HepG2 (cell line): ENCODE results near the gene BTG1. TPM values are rescaled to one million over a fixed set of nuclear protein-coding genes. Genes with fewer than 3 reads are reported as not detected.

ENCODE experiments used
- ATAC-seq: fragments of 200-7000 bp; cut with Tn5 transposase; 3 replicates; pipeline ENCODE4 v1.9.1; 2020; ENCODE audit warnings: mild to moderate bottlenecking, moderate library complexity
- BruUV-seq: library from RNA; stranded (reverse); fragments of 400-500 nt; replicated peaks from 2 replicates; lab custom pipeline; 2021; lab: Mats Ljungman, UMichigan
- CTCF ChIA-PET: fragments of 300-600 bp; formaldehyde crosslinking; extraction: SDS; loops from one replicate; lab custom pipeline; 2021; ENCODE audit warnings: low total read pairs, inconsistent platforms, low intra/inter-chr PET ratio; lab: Yijun Ruan, JAX
- POLR2A ChIA-PET: fragments of 350-600 bp; sonication (Branson Sonifier 250); formaldehyde crosslinking; loops from one replicate; lab custom pipeline; 2020; ENCODE audit warnings: antibody characterized with exemption, inconsistent platforms; lab: Yijun Ruan, JAX
- DNase-seq: peaks from one replicate; pipeline ENCODE4 v3.0.0-alpha.2; 2015; ENCODE audit warnings: low spot score
- FAIRE-seq: peaks from 3 replicates; lab custom pipeline; 2011; peaks lifted over from hg19 to GRCh38; lab: Jason Lieb, UNC
- H2AFZ ChIP-seq: one replicate; pipeline ENCODE4 v1.6.1; 2011; ENCODE audit warnings: low read length, inconsistent platforms
- H3K27ac ChIP-seq: fragments of 300-600 bp; 3 replicates; pipeline ENCODE4 v1.8.0; 2011; ENCODE audit warnings: mixed run types, mild to moderate bottlenecking, mixed read lengths, low read length, inconsistent platforms; ENCODE audit not compliant: insufficient read depth; ENCODE audit errors: extremely low read length
- H3K27me3 ChIP-seq, 2 experiments: fragments of 200-600 bp in 1 of 2; 2 replicates in 1 of 2; 3 replicates in 1 of 2; pipeline versions ENCODE4 v1.6.0 to v1.8.0; 2011; ENCODE audit warnings: low read length in 2 of 2, mild to moderate bottlenecking in 2 of 2, moderate library complexity in 2 of 2, inconsistent platforms in 1 of 2; ENCODE audit not compliant: insufficient read depth in 2 of 2, control insufficient read depth in 1 of 2
- H3K36me3 ChIP-seq, 2 experiments: fragments of 200-600 bp in 1 of 2; replicated peaks in 1 of 2; 2 replicates in 1 of 2; 3 replicates in 1 of 2; pipeline versions ENCODE4 v1.5.1 to v1.8.0; 2011; ENCODE audit warnings: low read length in 2 of 2, inconsistent platforms in 1 of 2; ENCODE audit not compliant: insufficient read depth in 2 of 2, control insufficient read depth in 1 of 2
- H3K4me1 ChIP-seq: 2 replicates; pipeline ENCODE4 v1.5.1; 2012; ENCODE audit warnings: low read length, inconsistent platforms; ENCODE audit not compliant: insufficient read depth
- H3K4me2 ChIP-seq: 2 replicates; pipeline ENCODE4 v1.6.0; 2011; ENCODE audit warnings: low read depth, low read length, inconsistent platforms
- H3K4me3 ChIP-seq, 3 experiments: fragments of 200-600 bp in 1 of 3; sonication (generic), shearing (Covaris generic) in 1 of 3; replicated peaks in 1 of 3; 2 replicates each; pipeline ENCODE4 v1.5.1; 2011 to 2016; ENCODE audit warnings: low read length in 3 of 3, inconsistent platforms in 2 of 3, low read depth in 2 of 3, mild to moderate bottlenecking in 2 of 3, control low read depth in 1 of 3, mixed read lengths in 1 of 3; ENCODE audit not compliant: insufficient read depth in 1 of 3
- H3K79me2 ChIP-seq: one replicate; pipeline ENCODE4 v1.6.1; 2011; ENCODE audit warnings: low read length, inconsistent platforms; ENCODE audit not compliant: insufficient read depth
- H3K9ac ChIP-seq: 2 replicates; pipeline ENCODE4 v1.6.0; 2011; ENCODE audit warnings: mild to moderate bottlenecking, low read depth, low read length, inconsistent platforms; ENCODE audit not compliant: insufficient read depth
- H3K9me3 ChIP-seq: 2 replicates; pipeline ENCODE4 v1.5.1; 2012; ENCODE audit warnings: mild to moderate bottlenecking, low read length
- H4K20me1 ChIP-seq: 2 replicates; pipeline ENCODE4 v1.6.0; 2011; ENCODE audit warnings: inconsistent platforms, mild to moderate bottlenecking, low read length, moderate library complexity; ENCODE audit not compliant: insufficient read depth
- PHF21A ChIP-seq: sonication (generic); formaldehyde crosslinking; IDR thresholded peaks from 2 replicates; pipeline ENCODE4 v1.5.0; 2020; ENCODE audit warnings: mild to moderate bottlenecking, missing genetic modification reagents
- WGBS: methylation state at CpG from one replicate; pipeline ENCODE4 v1.1.6; 2017; ENCODE audit warnings: low lambda C conversion rate; 5-methylcytosine and 5-hydroxymethylcytosine counted together
- in situ Hi-C: cut with HindIII; loops from 2 replicates; pipeline ENCODE4 v1.10.0; 2017; ENCODE audit warnings: low pct_unique_long_range_greater_than_20kb; ENCODE audit not compliant: extremely low pct_ligation_motif_present
- intact Hi-C: fragments of 100-400 bp; cut with micrococcal nuclease; formaldehyde crosslinking; loops from one replicate; pipeline ENCODE4 v1.10.0; 2022; ENCODE audit not compliant: unreplicated experiment
- polyA plus RNA-seq, 8 experiments: library from polyadenylated mRNA; depleted of rRNA in 3 of 8; stranded (reverse) in 7 of 8; unstranded in 1 of 8; fragments of >200 nt; fragmentation: Illumina TruSeq in 4 of 8; extraction: Trizol in 4 of 8; gene quantifications; 2 replicates each; pipeline versions ENCODE4 v1.2.1 to v1.2.3, GENCODE V29; 2011 to 2016; ENCODE audit warnings: low read depth in 4 of 8, missing spikeins in 1 of 8, mixed read lengths in 1 of 8; ENCODE audit not compliant: insufficient read depth in 1 of 8
- total RNA-seq, 5 experiments: library from RNA; depleted of rRNA; stranded (reverse); fragments of >200 nt; fragmentation: Illumina TruSeq; extraction: Trizol; gene quantifications; 2 replicates each; pipeline ENCODE4 v1.2.3, GENCODE V29; 2016; ENCODE audit warnings: low read depth in 1 of 5
- TF ChIP-seq, protein P1 (sequence below): sonication (generic); formaldehyde crosslinking; IDR thresholded peaks from 2 replicates; pipeline ENCODE4 v1.4.0; 2020; ENCODE audit warnings: missing genetic modification reagents, borderline replicate concordance

BTG1 gene
- total and polyA plus RNA-seq, 2 of the 13 experiments (the other 11 are each of a cell fraction or from before 2014, with no cell fraction given) = 7.5 to 16.7 TPM

DNA sequence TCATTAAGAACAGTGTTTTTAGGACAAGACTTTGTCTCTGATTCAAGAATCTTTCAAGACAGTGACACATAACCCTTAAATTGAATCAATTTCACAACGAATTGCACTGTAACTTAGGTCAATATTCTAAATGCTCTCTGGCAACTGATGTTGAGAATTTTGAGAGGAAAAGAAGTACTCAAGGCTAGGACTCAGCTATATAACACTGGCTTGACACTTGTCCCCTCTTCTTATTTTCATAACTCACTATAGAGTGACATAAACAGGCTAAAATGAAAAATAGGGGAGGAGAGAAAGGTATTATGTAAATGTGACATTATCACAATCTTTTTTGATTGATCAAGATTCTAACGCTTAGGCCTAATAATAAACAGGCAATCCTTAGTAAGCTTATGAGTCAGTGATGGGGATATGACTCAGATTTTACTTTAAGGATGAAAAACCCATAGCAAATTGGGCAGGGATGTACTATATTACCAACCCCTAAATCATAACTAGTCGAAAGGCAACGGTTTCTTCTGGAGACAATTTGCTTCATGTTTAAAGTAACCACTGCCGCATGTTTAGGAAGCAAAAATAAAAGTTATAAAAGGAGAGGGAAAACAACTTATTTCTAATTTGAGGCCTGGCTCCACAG, 10.9 kb downstream of the BTG1 start:
- peaks cover 13% of the 10 kb centered on the region for H3K79me2 ChIP-seq
- FAIRE-seq (no peak), DNase-seq (no peak), ATAC-seq (no peak)
- no peak overlapping the region for H3K4me3 ChIP-seq
- peaks cover 12% of the 10 kb centered on the region for H4K20me1 ChIP-seq
- no peaks in the 10 kb centered on the region for H3K9me3 ChIP-seq
- no peak overlapping the region for H3K27ac ChIP-seq
- 86% methylated on average over 5 of the region's 5 CpGs for WGBS
- ChIA-PET CTCF (no interaction called here), POLR2A (interaction anchor here (3.2 kb wide), 1 partner anchor 10 kb away, joined by 15 read pairs; the partner anchor contains the start of gene BTG1)
- H3K9ac ChIP-seq = no peak overlapping the region
- intact Hi-C loops (loop anchor here (5.0 kb wide), 1 partner anchor 368 kb away; no protein-coding TSS in a partner anchor), in situ Hi-C loops (no loop called here)
- H3K36me3 ChIP-seq = no peaks in the 10 kb centered on the region
- TF ChIP-seq, protein P1, sequence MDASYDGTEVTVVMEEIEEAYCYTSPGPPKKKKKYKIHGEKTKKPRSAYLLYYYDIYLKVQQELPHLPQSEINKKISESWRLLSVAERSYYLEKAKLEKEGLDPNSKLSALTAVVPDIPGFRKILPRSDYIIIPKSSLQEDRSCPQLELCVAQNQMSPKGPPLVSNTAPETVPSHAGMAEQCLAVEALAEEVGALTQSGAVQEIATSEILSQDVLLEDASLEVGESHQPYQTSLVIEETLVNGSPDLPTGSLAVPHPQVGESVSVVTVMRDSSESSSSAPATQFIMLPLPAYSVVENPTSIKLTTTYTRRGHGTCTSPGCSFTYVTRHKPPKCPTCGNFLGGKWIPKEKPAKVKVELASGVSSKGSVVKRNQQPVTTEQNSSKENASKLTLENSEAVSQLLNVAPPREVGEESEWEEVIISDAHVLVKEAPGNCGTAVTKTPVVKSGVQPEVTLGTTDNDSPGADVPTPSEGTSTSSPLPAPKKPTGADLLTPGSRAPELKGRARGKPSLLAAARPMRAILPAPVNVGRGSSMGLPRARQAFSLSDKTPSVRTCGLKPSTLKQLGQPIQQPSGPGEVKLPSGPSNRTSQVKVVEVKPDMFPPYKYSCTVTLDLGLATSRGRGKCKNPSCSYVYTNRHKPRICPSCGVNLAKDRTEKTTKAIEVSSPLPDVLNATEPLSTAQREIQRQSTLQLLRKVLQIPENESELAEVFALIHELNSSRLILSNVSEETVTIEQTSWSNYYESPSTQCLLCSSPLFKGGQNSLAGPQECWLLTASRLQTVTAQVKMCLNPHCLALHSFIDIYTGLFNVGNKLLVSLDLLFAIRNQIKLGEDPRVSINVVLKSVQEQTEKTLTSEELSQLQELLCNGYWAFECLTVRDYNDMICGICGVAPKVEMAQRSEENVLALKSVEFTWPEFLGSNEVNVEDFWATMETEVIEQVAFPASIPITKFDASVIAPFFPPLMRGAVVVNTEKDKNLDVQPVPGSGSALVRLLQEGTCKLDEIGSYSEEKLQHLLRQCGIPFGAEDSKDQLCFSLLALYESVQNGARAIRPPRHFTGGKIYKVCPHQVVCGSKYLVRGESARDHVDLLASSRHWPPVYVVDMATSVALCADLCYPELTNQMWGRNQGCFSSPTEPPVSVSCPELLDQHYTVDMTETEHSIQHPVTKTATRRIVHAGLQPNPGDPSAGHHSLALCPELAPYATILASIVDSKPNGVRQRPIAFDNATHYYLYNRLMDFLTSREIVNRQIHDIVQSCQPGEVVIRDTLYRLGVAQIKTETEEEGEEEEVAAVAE (CRISPR knock-in tag) = no peak
- TF ChIP-seq PHF21A = no peak
- no peak overlapping the region for H2AFZ ChIP-seq
- H3K4me1 ChIP-seq = peaks cover 39% of the 10 kb centered on the region
- no peaks in the 10 kb centered on the region for H3K27me3 ChIP-seq
- no peak overlapping the region for H3K4me2 ChIP-seq
- no TSS peak for BruUV-seq
